Heart right ventricle (tissue), 16 donors: ENCODE data around the gene ITGA2B. TPM values are rescaled to one million over a fixed set of nuclear protein-coding genes. Genes with fewer than 3 reads are reported as not detected.

Source experiments
- ATAC-seq, 8 donors: fragments of 200-7000 bp; cut with Tn5 transposase; one replicate each; pipeline ENCODE4 v1.9.1; 2020; ENCODE audit warnings: mild to moderate bottlenecking in 8 of 8, moderate library complexity in 8 of 8, moderate number of reproducible peaks in 1 of 8
- DNase-seq, 2 donors: peaks; one replicate each; pipeline ENCODE4 v3.0.0-alpha.2; 2020
- H3K27ac ChIP-seq, 10 donors: fragments of 200-600 bp; sonication (generic) in 2 of 10; one replicate each; pipeline versions ENCODE4 v1.5.0 to v1.8.0; 2020 to 2022; ENCODE audit warnings: mild to moderate bottlenecking in 3 of 10
- H3K27me3 ChIP-seq, 7 donors: fragments of 200-600 bp; one replicate each; pipeline ENCODE4 v1.8.0; 2021 to 2022; ENCODE audit warnings: mild to moderate bottlenecking in 2 of 7
- H3K36me3 ChIP-seq, 9 donors: fragments of 200-600 bp; sonication (generic) in 1 of 9; one replicate each; pipeline versions ENCODE4 v1.5.0 to v1.8.0; 2020 to 2022; ENCODE audit warnings: mild to moderate bottlenecking in 2 of 9
- H3K4me1 ChIP-seq, 9 donors: fragments of 200-600 bp; sonication (generic) in 1 of 9; one replicate each; pipeline versions ENCODE4 v1.5.0 to v1.8.0; 2020 to 2022; ENCODE audit warnings: mild to moderate bottlenecking in 4 of 9
- H3K4me3 ChIP-seq, 10 donors: fragments of 200-600 bp; sonication (generic) in 2 of 10; one replicate each; pipeline versions ENCODE4 v1.5.0 to v1.8.0; 2020 to 2022; ENCODE audit warnings: mild to moderate bottlenecking in 7 of 10, moderate library complexity in 2 of 10
- H3K9me3 ChIP-seq, 11 donors: fragments of 200-600 bp in 10 of 11; sonication (generic) in 2 of 11; one replicate each; pipeline versions ENCODE4 v1.5.0 to v1.8.0; 2013 to 2022; ENCODE audit warnings: mild to moderate bottlenecking in 2 of 11, control low read depth in 1 of 11, moderate library complexity in 1 of 11
- CTCF ChIP-seq, 9 donors: fragments of 200-600 bp; sonication (generic) in 2 of 9; IDR thresholded peaks; one replicate each; pipeline versions ENCODE4 v1.5.0 to v1.8.0; 2021 to 2022; ENCODE audit warnings: antibody characterized with exemption in 9 of 9, mild to moderate bottlenecking in 5 of 9, moderate library complexity in 1 of 9
- WGBS, 2 donors: extraction: QIAGEN DNeasy Blood & Tissue Kit; methylation state at CpG; one replicate each; pipeline ENCODE4 v1.1.7; 2013; ENCODE audit warnings: inconsistent platforms in 1 of 2; 5-methylcytosine and 5-hydroxymethylcytosine counted together
- intact Hi-C, 10 donors: fragments of 100-400 bp; cut with DNase I; formaldehyde crosslinking; loops; one replicate each; pipeline versions ENCODE4 v1.11.1 to v1.14.2; 2022
- polyA plus RNA-seq, 2 donors: library from polyadenylated mRNA; stranded (reverse); fragments of 200-250 nt; gene quantifications; one replicate each; pipeline ENCODE4 v1.2.3, GENCODE V29; 2013
- total RNA-seq, 10 donors: library from RNA; stranded (reverse); fragmentation: NEBNext Ultra II Directional in 3 of 10; extraction: Animal tissue kit (Norgen Biotek cat#: 25700) in 3 of 10; gene quantifications; one replicate each; pipeline versions ENCODE4 v1.2.1 to v1.2.4, GENCODE V29; 2021 to 2023
- donor health status: Arrhythmogenic right ventricular cardiomyopathy.
- donor health status: ischemic (EF 13 %, LVEDD 7.1; RV severe dilation, severe dysfunction).
- donor health status: healthy with polysubstance abuse.
- donor health status: DM: no; HTN: yes; CAD: no.
- donor health status: DM: no; HTN: no; CAD: no.
- donor health status: ischemic (EF 25% LVEDD 6.9; RV normal size, moderate dysfunction).
- donor health status: ischemic (EF 25% LVEDD 5.7; RV mildly dilated, moderate dysfunction).
- donor health status: healthy.
- donor health status: DM: yes; HTN: yes; CAD: no.
- donor health status: Ischemic cardiomyopathy.
- donor health status: ischemic (EF 35%, LVEDD 5.7; RV mildly dilated, moderate dysfunction).
- donor health status: nonischemic (EF 11% LVEDD 7.7; RV severe dilation, severe dysfunction).
- donor health status: DM: yes; HTN: yes; CAD: no.
- donor health status: PGD.
- donor health status: ischemic (EF 29% LVEDD 5.4; RV normal size, mild dysfunction).
- donor health status: nonischemic (EF 23%, LVEDD 6.1; RV moderate dilation, normal function).

ITGA2B gene
- total and polyA plus RNA-seq, 12 donors: 0.18 to 1.2 (median 0.62) TPM; not detected in 1

GRCh38 chr17:44400226-44400847 lies 10.9 kb upstream of the ITGA2B start:
- Histone ChIP-seq H3K4me3 (no peak overlapping the region), H3K4me1 (no peaks in the 10 kb centered on the region), H3K27ac (no peak overlapping the region), H3K27me3 (no peaks in the 10 kb centered on the region), H3K36me3 (peaks cover 0 to 98% (median 47%) of the 10 kb centered on the region in 9 donors), H3K9me3 (no peaks in the 10 kb centered on the region)
- peak in 7 of 9 donors; percentile 29 to 51 (median 43) for TF ChIP-seq CTCF (IDR thresholded peaks at IDR 0.05)
- intact Hi-C loops: loop anchor here in 4 of 10 donors (2.0 to 10.0 kb wide), 3 partner anchors 122 to 124 kb away; no protein-coding TSS in a partner anchor
- 86 to 89% methylated on average over 3 of the region's 3 CpGs for WGBS, 2 donors
- ATAC-seq: peak in 1 of 8 donors; percentile 40
- DNase-seq: no peak

DNA sequence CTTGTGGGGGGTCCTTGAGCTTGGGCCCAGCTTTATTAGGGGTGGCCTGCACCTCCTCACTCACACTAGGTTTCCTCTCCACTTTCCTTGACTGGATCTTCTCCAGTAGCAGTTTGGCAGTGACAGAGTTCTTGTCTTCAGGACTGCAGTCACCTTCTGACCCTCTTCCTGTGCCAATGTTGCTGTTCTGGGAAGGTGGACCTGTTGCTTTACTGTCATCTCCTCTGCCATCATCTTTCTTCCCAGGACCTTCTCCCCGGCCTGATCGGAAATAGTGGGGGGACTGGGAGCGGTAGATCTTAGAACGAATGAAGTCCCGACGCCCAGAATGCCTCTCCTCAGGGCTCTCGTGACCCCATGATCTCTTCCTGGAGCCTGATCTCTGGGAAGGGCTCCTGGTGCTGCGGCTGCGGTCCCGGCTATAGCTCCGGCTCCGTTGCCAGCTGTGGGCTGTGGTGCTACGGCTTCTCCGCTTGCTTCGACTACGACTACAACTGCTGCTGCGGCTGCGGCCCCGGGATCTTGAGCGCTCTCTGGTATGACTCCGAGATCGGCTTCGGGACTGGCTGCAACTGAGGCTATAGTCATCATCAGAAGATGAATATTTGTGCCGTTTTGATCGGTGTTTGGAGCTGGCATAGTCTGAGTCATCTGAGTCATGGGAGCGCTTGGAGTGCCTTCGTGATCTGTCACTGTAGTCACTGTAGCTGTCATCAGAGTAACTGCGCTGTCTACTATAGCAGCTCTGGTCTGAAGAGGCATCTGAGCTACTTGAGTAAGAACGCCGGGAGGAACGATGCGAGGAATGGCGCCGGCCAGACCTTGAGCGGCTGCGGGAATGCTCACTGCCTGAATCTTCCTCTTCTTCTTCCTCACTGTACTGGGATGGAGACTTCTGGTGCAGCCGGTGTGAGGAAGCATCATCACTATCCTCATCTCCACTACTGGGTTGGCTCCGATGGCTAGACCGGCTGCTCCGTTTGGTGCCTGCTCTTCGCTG lies 9.5 kb upstream of the ITGA2B start:
- H3K27me3 ChIP-seq: no peaks in the 10 kb centered on the region
- ATAC-seq (peak in 2 of 8 donors; percentile 15 to 56), DNase-seq (no peak)
- no peak overlapping the region for H3K27ac ChIP-seq
- no peak for TF ChIP-seq CTCF (IDR thresholded peaks at IDR 0.05)
- intact Hi-C loops: loop anchor here in 1 of 10 donors (10.0 kb wide), 1 partner anchor 126 kb away; no protein-coding TSS in a partner anchor
- H3K36me3 ChIP-seq: peaks cover 0 to 85% (median 36%) of the 10 kb centered on the region in 9 donors
- H3K9me3 ChIP-seq: no peaks in the 10 kb centered on the region
- no peak overlapping the region for H3K4me3 ChIP-seq
- 96 to 98% methylated on average over 41 of the region's 41 CpGs for WGBS, 2 donors
- no peaks in the 10 kb centered on the region for H3K4me1 ChIP-seq

DNA sequence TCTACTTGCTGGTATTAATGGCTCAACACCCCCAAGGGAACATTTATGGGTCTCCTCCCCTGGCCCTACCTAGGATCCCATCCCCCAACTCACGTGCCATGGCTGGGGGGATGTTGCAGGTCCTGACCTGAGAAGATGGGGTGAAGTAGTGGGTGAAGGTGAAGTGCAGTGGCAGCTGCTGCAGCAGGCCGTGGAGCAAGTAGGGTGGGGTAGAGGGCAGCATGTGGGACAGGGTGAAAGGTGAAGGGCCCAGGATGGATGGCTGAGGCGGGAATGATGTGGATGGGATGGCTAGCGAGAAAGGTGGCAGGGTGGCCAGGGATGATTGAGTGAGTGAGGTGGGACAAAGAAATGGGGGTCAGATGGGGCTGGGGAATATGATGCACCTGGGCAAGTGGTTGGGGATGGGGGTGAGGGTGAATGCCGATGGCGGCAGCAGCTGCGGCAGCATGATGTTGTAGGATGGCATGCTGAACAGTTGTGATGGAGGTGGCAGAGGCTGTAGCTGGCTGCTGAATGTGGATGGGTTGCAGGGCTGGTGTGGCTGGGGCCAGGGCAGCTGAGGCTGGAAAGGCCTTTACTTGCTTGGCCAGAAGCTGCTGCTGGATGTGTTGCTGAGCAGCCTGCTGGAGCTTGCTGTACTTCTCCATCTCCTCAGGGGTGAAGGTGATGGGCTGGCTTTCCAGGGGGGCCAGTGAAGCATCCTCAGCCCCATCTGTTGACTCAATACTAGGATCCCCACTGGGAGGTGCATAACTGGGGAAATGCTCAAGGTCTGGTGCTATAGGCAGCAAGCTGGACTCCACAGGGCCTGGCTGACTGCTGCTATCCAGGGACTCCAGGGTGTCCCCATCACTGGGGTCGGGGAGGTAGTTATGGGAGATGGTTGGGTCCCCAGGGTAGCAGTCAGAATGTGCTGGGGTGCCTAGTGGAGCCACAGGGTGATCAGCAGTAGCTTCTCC lies 8.3 kb upstream of the ITGA2B start:
- Histone ChIP-seq H3K36me3 (peaks cover 0 to 72% (median 36%) of the 10 kb centered on the region in 9 donors), H3K27me3 (no peaks in the 10 kb centered on the region), H3K4me1 (peaks cover 0 to 7% (median 0%) of the 10 kb centered on the region in 9 donors), H3K27ac (no peak overlapping the region), H3K9me3 (no peaks in the 10 kb centered on the region), H3K4me3 (no peak overlapping the region)
- intact Hi-C loops: loop anchor here in 1 of 10 donors (10.0 kb wide), 1 partner anchor 127 kb away; no protein-coding TSS in a partner anchor
- 95 to 96% methylated on average over 8 of the region's 8 CpGs for WGBS, 2 donors
- DNase-seq (no peak), ATAC-seq (no peak)
- no peak for TF ChIP-seq CTCF (IDR thresholded peaks at IDR 0.05)
